ENCODE measurements around the gene LYRM1.
"Not testable (repeated sequence)": the region's sequence is repeated elsewhere in the genome, so short reads cannot be mapped to it uniquely, and the experiment has no call there.

The LYRM1 gene

DNA sequence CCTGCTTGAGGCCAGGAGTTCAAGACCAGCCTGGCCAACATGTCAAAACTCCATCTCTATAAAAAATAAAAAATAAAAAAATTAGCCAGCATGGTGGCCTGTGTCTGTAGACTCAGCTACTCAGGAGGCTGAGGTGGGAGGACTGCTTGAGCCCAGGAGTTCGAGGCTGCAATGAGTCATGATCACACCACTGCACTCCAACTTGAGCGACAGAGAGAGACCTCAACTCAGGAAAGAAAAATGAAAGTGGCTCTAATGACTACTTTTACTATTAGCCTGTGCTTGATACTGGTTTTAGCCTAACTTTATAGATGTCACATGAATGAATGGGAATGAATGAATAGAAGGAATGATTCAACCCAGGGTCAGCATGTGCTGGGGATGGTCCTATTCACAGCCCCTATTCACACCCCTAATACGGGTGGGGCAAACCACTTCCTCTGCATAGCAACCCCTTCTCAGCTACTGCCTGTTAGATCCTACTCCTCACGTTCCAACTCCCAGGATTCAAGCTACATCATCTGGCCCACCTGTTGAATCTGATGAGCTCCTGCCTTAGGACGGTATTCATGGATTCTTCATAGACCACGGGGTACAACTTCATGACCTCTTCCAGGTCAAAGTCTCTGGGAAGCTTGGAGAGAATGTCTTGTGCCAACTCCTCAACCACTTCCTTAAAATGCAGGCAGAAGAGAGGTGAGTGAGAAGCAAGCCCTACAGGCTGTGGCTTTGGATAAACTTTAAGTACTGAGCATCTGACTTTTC, 40.5 kb downstream of the LYRM1 start:
- DNase-seq, result no peak

DNA sequence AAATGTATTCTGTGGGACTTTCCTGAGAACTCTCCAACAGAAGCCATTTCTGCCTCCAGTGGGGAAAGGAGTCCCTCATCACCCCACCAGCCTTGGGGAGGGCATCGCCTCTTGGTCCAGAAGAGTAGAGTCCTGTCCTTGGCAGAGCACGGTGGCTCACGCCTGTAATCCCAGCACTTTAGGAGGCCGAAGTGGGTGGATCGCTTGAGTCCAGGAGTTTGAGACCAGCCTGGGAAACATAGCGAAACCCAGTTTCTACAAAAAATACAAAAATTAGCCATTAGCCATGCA, 41.0 kb downstream of the LYRM1 start:
- DNase-seq, result no peak

DNA sequence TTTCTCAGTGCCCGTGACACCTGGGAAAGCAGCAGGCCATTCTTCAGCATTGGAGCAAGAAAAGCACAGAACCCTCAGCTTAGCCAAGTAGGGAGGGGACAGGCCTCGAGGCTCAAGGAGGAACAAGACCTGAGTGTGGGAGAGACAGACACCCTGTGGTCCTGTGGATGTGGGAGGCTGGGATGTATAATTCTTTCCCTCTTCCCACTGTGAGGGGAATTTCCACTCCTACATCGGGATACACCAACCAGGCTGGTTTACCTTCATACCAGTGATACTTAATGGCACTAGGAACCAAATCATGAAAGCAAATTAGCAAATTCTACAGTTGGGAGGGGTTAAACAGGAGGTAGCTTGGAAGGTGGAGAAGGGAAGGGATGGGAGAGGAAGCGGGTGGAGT, 41.7 kb downstream of the LYRM1 start:
- no peak for DNase-seq

DNA sequence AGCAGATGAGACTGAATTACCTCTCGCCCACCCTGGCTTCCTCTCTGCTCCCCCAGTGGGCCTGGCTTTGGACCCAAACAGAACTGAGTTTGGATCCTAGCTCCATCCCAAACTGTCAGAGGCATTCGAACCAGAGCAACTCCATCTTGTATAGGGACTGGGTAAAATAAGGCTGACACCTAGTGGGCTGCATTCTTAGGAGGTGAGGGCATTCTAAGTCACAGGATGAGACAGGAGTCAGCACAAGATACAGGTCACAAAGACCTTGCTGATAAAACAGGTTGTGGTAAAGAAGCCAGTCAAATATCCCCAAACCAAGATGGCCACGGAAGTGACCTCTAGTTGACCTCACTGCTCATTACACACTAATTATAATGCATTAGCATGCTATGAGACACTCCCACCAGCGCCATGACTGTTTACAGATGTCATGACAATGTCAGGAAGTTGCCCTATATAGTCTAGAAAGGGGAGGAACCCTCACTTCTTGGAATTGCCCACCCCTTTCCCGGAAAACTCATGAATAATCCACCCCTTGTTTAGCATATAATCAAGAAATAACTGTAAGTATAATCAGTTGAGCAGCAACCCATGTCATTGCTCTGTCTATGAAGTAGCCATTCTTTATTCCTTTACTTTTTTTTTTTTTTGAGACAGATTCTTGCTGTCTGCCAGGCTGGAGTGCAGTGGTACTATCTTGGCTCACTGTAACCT, 44.4 kb downstream of the LYRM1 start:
- no peak for DNase-seq

DNA sequence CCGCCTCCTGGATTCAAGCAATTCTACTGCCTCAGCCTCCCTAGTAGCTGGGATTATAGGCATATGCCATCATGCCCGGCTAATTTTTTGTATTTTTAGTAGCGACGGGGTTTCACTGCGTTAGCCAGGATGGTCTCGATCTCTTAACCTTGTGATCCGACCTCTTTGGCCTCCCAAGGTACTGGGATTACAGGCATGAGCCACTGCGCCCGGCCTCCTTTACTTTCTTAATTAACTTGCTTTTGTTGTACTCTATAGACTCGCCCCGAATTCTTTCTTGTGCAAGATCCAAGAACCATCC, 45.0 kb downstream of the LYRM1 start:
- DNase-seq, result not testable (repeated sequence)

DNA sequence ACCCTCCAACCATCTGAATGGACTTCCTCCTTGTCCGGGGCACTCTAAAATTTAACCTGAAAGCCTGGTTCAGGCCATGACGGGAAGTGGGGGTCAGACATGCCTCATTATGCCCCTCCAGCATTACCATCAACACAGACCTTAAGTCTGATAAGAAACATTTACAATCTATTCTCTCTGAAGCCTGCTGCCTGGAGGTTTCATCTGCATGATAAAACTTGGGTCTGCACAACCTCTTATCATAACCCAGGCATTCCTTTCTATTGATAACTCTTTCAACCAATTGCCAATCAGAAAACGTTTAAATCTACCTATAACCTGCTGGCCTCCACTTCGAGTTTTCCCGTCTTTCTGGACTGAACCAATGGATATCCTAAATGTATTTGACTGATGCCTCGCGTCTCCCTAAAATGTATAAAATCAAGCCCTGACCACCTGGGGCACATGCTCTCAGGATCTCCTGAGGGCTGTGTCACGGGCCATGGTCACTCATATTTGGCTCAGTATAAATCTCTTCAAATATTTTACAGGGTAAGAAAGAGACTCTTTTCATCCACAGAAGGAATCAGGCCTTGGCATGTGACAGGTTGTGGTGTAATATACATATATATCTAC, 45.6 kb downstream of the LYRM1 start:
- no peak for DNase-seq

DNA sequence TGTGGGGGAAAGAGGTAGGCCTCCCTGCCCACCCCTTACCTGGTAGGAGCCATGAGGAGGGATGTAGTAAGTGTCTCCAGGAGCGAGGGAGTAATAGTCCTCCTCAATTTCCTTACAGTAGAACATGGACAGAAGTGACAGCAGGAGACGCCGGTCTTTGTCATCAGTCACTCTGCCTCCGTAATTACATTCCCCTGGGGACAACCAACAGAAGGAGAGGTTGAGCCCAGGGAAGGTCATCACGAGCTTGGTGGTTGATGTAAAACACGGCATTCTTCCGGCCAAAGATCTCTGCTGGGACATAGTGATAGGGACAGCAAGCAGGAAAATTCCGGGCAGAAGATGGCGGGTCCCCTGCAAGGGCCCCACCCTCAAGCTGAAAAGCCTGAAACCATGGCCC, 47.9 kb downstream of the LYRM1 start:
- DNase-seq, result no peak

DNA sequence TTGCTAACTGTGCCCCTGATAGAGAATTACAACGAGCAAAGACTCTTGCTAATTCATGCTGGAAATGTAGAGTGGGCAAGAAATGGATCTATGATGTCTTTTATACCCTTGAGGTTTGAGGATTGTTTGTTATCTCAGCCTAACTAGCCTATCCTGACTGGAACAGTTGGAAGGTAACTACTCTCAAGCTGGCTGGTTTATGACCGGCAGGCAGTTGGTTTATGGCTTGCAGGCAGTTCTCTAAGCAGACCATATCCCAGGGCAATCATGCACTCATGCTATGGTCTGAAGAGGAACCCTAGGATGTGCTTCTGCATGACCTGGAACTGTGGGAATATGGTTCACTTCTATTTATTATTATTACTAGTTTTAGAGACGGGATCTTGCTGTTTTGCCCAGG, 49.1 kb downstream of the LYRM1 start:
- no peak for DNase-seq

DNA sequence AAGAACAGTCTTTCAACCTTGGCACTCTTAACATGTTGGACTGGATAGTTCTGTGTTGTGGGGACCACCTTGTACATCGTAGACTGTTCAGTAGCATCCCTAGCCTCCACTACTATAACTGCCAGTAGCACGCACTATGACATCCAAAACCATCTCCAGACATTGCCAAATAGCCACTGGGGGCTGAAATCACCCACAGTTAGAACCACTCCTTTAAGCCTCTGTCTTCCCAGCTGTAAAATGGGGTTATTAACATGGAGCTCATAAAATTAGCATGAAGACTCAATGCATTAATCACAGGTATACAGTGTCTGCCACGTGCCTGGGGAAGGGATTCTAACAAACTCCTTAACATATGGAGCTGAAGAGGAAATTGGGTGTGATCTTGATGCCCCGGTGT, 49.7 kb downstream of the LYRM1 start:
- DNase-seq, result no peak

DNA sequence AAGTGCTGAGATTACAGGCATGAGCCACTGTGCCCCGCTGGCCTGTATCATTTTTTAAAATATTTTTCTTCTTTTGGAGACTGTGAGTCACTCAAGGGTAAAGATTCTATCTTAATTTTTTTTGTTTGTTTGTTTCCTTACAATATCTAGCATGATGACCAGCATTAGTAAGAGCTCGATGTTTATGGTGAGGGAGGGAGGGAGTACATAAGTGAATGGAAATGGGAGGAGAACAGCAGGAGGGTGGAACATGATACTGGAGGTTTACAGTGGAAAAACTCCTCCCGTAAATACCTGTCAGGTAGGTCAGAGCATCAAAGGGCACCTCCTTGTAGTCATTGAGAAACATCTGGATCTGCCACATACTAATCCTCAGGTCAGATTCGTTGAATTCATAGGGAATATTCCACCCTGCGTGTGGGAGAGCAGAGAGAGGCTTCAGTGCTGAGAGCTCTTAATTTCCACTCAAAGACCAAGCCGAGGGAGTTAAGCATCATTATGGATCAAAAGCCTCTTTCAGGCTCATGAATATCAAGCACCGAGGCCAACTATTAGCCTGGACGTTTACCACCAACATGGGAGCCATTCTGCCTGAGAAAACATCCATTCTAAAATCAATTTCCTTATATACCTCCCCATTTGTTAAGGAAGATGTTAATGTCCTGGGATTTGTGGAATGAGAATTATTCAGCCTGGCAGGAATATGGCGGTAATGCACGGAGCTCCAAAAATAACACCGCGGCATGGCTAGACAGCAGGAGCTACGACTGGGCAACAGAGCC, 51.8 kb downstream of the LYRM1 start:
- no peak for DNase-seq

DNA sequence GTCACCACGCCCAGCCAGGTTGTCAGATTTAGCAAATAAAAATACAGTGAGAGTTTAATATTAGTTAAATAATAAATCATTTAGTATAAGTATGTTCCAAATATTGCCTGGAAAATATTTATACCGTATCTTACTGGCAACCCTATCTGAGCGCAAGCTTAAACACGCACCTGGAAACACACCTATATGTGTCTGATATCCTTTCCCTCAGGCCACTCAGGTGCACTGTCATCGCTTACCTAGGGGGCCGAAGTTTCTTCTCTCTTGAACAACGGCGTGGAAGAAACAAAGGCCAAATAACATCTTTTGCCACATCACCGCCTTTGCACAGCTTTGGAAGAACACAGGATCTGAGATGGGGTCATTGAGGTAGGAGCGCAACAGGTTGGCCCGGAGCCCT, 54.0 kb downstream of the LYRM1 start:
- no peak for DNase-seq

DNA sequence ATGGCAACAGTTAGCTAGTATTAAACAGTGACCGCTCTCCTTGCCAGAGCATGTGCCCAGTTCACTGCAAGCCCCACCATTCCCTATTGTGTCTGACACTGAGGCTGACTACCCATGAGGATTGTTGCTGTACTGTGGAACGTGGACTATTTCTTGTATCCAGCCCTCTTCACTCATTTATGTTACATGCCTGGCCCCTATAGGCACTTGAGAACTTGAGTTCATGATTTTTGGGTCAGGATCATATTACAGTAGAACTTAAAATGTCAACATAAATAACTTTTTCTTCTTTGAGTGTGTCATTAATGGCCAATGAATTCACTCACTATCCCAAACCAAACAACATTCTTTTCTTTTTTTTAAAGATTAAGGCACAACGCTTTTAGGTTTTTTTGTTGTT, 55.7 kb downstream of the LYRM1 start:
- no peak for DNase-seq

DNA sequence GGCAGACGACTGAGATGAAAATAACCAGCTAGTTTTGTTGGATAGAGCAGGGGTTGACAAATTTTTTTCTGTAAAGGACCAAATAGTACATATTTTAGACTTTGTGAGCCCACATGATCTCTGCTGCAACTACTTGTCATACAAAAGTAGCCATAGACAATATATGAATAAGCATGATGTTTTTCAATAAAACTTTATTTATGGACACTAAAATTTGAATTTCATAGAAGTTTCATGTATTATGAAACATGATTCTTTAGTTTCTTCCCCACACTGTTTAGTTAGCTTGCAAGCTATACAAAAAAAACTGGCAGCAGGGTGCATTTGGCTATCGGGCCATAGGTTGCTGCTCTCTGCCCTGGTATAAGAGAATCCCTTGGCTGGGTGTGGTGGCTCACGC, 56.6 kb downstream of the LYRM1 start:
- DNase-seq, result no peak

DNA sequence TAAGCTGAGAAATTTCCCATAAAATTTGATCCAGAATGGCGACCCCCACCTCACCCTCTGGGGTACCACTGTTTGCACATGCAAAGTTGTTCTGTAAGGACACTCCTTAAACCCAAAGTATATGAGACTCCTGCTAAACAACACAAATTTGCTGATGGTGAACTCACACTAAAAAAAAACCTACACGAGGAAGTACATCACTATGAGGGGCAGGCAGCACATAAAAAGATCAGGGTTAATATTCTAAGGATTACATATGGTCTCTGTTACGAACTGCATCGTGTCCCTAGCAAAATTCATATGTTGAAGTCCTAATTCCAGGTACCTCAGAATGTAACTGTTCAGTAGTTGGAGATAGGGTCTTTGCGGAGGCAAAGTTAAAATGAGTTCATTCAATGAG, 60.3 kb downstream of the LYRM1 start:
- no peak for DNase-seq

DNA sequence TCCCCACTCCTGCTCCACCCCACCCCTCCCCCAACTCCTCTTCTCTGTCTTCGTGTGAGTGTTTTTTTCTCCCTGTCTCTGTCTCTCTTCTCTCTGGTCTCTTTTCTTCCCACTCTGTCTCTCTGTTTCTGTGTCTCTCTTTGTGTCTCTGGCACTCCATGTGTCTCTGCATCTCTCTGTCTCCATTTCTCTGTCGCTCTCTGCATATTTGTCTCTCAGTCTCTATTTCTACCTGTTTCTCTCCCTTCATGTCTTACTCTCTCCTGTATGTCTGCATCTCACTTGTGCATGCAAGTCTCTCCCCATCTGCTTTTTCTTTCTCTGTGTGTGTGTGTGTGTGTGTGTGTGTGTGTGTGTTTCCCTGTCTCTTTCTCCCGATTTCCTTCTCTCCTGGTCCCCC, 68.2 kb downstream of the LYRM1 start:
- no peak for DNase-seq

DNA sequence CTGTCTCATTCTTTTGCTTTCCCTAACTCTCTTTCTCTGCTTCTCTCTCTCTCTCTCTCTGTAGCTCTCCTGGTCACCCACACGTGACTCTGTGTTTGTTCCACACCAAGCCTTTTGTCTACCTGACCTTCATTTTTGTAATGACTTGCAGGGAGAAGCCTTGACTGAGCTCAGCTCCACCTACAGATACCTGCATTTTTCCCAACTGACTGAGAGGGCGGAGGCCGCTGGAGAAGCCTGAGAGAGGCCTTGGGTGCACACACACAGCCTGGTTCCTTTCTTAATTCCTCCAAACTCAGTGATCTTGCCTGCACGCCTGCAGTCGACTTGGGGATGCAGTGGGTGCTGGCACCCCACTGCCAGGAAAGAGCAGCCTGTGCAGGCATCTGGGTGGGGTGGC, 68.8 kb downstream of the LYRM1 start:
- no peak for DNase-seq

DNA sequence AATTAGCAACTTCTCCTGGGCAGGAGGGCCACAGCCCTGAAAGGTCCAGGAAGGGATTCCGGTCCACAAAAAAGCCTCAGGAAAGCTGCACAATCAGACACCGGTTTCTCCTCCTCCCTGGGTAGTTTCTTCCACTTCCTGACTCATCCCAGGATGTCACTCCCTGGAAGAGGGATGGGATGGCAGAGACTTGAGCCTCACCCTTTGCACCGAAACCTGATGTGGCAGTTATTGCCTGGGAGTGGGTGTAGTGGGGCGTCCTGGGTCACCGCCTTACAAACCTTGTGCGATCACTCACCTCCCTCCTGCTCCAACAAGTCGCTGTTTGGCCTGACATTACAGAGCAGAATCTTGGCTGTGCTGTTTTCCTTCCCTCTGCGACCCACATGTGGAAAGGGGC, 70.8 kb downstream of the LYRM1 start:
- no peak for DNase-seq

DNA sequence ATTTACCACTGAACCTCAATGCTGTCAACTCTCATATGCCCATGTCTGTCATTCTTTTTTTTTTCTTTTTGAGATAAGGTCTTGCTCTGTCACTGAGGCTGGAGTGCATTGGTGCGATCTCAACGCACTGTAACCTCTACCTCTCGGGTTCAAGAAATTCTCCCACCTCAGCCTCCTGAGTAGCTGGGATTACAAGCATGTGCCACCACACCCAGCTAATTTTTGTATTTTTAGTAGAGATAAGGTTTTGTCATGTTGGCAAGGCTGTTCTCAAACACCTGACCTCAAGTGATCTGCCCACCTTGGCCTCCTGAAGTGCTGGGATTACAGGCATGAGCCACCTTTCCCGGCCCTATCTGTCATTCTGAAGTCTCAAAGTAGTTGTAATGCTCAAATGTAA, 72.6 kb downstream of the LYRM1 start:
- DNase-seq, result not testable (repeated sequence)

Measured in effector CD4-positive, alpha-beta T cell (primary cell).